Fibroblast of lung (primary cell): ENCODE measurements around the gene GRIK1. TPM values are rescaled to one million over a fixed set of nuclear protein-coding genes. Genes with fewer than 3 reads are reported as not detected.

Source experiments
- DNase-seq, 2 donors: peaks; one replicate each; pipeline versions ENCODE4 v3.0.0 to v3.0.0-alpha.2; 2010; ENCODE audit warnings: low read depth in 2 of 2
- H2AFZ ChIP-seq: 2 replicates; pipeline ENCODE4 v1.5.1; 2012; ENCODE audit warnings: low read length, control low read depth, inconsistent platforms
- H3K27ac ChIP-seq: 2 replicates; pipeline ENCODE4 v1.5.1; 2011; ENCODE audit warnings: low read length, control low read depth; ENCODE audit not compliant: insufficient read depth
- H3K27me3 ChIP-seq: 2 replicates; pipeline ENCODE4 v1.5.1; 2011; ENCODE audit warnings: mild to moderate bottlenecking, low read length; ENCODE audit not compliant: control insufficient read depth, insufficient read depth
- H3K36me3 ChIP-seq: 2 replicates; pipeline ENCODE4 v1.5.1; 2011; ENCODE audit warnings: low read length; ENCODE audit not compliant: control insufficient read depth, insufficient read depth
- H3K4me1 ChIP-seq: 2 replicates; pipeline ENCODE4 v1.5.1; 2011; ENCODE audit warnings: low read length; ENCODE audit not compliant: control insufficient read depth, insufficient read depth; ENCODE audit errors: extremely low read depth
- H3K4me2 ChIP-seq: 2 replicates; pipeline ENCODE4 v1.5.1; 2011; ENCODE audit warnings: low read length, control low read depth; ENCODE audit not compliant: insufficient read depth; ENCODE audit errors: extremely low read depth
- H3K4me3 ChIP-seq, 4 experiments: fragments of 200-600 bp in 1 of 4; sonication (generic) in 1 of 4; replicated peaks in 1 of 4; 2 replicates each; pipeline ENCODE4 v1.5.1; 2011 to 2016; ENCODE audit warnings: low read length in 4 of 4, low read depth in 3 of 4, mild to moderate bottlenecking in 3 of 4, control low read depth in 2 of 4, inconsistent platforms in 1 of 4, mixed read lengths in 1 of 4; ENCODE audit not compliant: insufficient read depth in 1 of 4; ENCODE audit errors: control extremely low read depth in 1 of 4
- H3K79me2 ChIP-seq: 2 replicates; pipeline ENCODE4 v1.5.1; 2012; ENCODE audit warnings: mild to moderate bottlenecking, low read length, inconsistent platforms; ENCODE audit not compliant: control insufficient read depth, insufficient read depth
- H3K9ac ChIP-seq: 2 replicates; pipeline ENCODE4 v1.5.1; 2011; ENCODE audit warnings: mild to moderate bottlenecking, low read length, control low read depth; ENCODE audit not compliant: insufficient read depth
- H3K9me3 ChIP-seq: 2 replicates; pipeline ENCODE4 v1.5.1; 2012; ENCODE audit warnings: low read depth, low read length; ENCODE audit not compliant: control insufficient read depth, insufficient read depth
- H4K20me1 ChIP-seq: 2 replicates; pipeline ENCODE4 v1.5.1; 2011; ENCODE audit warnings: low read length; ENCODE audit not compliant: control insufficient read depth, insufficient read depth; ENCODE audit errors: extremely low read depth
- EZH2 ChIP-seq: IDR thresholded peaks from 2 replicates; pipeline ENCODE4 v1.5.1; 2012; ENCODE audit warnings: low read length, control low read depth, mild to moderate bottlenecking; ENCODE audit errors: missing control alignments
- polyA plus RNA-seq, 2 donors: library from polyadenylated mRNA; depleted of rRNA in 1 of 2; stranded (reverse) in 1 of 2; unstranded in 1 of 2; fragments of >200 nt; gene quantifications; 2 replicates each; pipeline ENCODE4 v1.2.1, GENCODE V29; 2011 to 2012; ENCODE audit warnings: missing spikeins in 1 of 2
- total RNA-seq: library from RNA; depleted of rRNA; stranded (reverse); fragments of >200 nt; gene quantifications from 2 replicates; pipeline ENCODE4 v1.2.1, GENCODE V29; 2014
- TF ChIP-seq, protein P1 (sequence below), 2 donors: IDR thresholded peaks in 1 of 2; conservative IDR thresholded peaks in 1 of 2; 1 replicate in 1 of 2; 2 replicates in 1 of 2; pipeline ENCODE4 v1.5.1; 2011 to 2012; ENCODE audit warnings: low read length in 2 of 2, control low read depth in 1 of 2, inconsistent platforms in 1 of 2, low read depth in 1 of 2, mild to moderate bottlenecking in 1 of 2

GRIK1 gene
- total and polyA plus RNA-seq, 2 donors (not counting 1 experiment from before 2014, with no cell fraction given) = not detected

DNA sequence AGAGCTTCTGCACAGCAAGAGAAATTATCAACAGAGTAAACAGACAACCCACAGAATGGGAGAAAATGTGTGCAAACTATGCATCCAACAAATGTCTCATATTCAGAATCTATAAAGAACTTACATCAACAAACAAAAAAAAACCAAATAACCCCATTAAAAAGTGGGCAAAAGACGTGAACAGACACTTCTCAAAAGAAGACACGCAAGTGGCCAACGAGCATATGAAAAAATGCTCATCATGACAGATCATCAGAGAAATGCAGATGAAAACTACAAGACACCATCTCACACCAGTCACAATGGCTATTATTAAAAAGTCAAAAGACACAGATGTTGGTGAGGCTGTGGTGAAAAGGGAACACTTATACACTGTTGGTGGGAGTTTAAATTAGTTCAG is 257.0 kb downstream of the GRIK1 start:
- H3K9me3 ChIP-seq = no peaks in the 10 kb centered on the region
- no peaks in the 10 kb centered on the region for H3K4me1 ChIP-seq
- H4K20me1 ChIP-seq = no peaks in the 10 kb centered on the region
- no peak overlapping the region for H3K9ac ChIP-seq
- no peaks in the 10 kb centered on the region for H3K36me3 ChIP-seq
- H3K4me3 ChIP-seq = no peak overlapping the region
- no peaks in the 10 kb centered on the region for H3K27me3 ChIP-seq
- no peak overlapping the region for H3K4me2 ChIP-seq
- no peak overlapping the region for H3K27ac ChIP-seq
- DNase-seq = no peak
- no peak overlapping the region for H2AFZ ChIP-seq
- TF ChIP-seq EZH2 = no peak
- TF ChIP-seq, protein P1, sequence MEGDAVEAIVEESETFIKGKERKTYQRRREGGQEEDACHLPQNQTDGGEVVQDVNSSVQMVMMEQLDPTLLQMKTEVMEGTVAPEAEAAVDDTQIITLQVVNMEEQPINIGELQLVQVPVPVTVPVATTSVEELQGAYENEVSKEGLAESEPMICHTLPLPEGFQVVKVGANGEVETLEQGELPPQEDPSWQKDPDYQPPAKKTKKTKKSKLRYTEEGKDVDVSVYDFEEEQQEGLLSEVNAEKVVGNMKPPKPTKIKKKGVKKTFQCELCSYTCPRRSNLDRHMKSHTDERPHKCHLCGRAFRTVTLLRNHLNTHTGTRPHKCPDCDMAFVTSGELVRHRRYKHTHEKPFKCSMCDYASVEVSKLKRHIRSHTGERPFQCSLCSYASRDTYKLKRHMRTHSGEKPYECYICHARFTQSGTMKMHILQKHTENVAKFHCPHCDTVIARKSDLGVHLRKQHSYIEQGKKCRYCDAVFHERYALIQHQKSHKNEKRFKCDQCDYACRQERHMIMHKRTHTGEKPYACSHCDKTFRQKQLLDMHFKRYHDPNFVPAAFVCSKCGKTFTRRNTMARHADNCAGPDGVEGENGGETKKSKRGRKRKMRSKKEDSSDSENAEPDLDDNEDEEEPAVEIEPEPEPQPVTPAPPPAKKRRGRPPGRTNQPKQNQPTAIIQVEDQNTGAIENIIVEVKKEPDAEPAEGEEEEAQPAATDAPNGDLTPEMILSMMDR (conservative IDR thresholded peaks at IDR 0.05 in 1 of 2, IDR thresholded peaks at IDR 0.05 in 1 of 2; ENCODE audit: low read depth in 1 of 2, low read length in 2 of 2) = no peak
- H3K79me2 ChIP-seq = no peaks in the 10 kb centered on the region

DNA sequence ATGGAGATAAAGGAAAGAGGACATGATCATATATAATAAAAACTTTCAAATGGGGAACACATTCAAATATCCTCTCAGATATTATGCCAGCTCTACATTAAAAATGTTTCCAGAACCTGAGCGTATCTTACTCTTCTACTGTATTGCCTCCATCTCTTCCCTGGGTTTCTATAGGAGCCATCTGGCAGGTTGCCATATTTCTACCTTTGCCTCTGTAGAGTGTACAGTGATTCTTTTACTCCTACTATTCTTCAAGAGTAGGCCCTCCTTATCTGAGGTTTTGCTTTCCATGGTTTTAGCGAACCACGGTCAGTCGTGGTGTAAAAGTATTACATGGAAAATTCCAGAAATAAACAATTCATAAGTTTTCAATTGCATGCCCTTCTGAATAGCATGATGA is 259.5 kb downstream of the GRIK1 start:
- no peak for DNase-seq
- Histone ChIP-seq H2AFZ (no peak overlapping the region), H3K27me3 (no peaks in the 10 kb centered on the region), H3K4me3 (no peak overlapping the region), H4K20me1 (no peaks in the 10 kb centered on the region), H3K4me2 (no peak overlapping the region), H3K79me2 (no peaks in the 10 kb centered on the region), H3K27ac (no peak overlapping the region), H3K9ac (no peak overlapping the region), H3K9me3 (no peaks in the 10 kb centered on the region), H3K4me1 (no peaks in the 10 kb centered on the region), H3K36me3 (no peaks in the 10 kb centered on the region)
- TF ChIP-seq, protein P1 (conservative IDR thresholded peaks at IDR 0.05 in 1 of 2, IDR thresholded peaks at IDR 0.05 in 1 of 2; ENCODE audit: low read depth in 1 of 2, low read length in 2 of 2) = no peak
- no peak for TF ChIP-seq EZH2

DNA sequence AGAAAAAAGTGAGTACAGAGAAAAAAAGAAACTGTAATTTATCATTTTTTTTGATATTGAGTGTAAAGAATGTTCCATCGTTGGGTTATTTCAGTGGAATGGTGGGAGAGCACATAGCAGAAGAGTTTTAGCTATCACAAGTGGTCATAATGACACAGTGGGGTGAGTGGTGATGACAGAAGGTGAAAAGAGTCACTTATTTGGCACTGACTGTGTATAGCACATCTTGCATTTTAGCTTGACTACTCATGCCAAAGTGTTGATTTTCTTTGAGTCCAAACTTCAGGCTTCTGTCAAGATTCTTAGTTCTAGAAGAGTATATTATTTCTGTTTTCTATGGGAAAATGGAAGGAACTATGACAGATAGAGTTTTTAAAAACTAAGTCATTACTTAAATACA is 261.2 kb downstream of the GRIK1 start:
- TF ChIP-seq, protein P1 (conservative IDR thresholded peaks at IDR 0.05 in 1 of 2, IDR thresholded peaks at IDR 0.05 in 1 of 2; ENCODE audit: low read depth in 1 of 2, low read length in 2 of 2) = no peak
- TF ChIP-seq EZH2 = no peak
- Histone ChIP-seq H4K20me1 (no peaks in the 10 kb centered on the region), H3K4me1 (no peaks in the 10 kb centered on the region), H3K9ac (no peak overlapping the region), H3K79me2 (no peaks in the 10 kb centered on the region), H3K4me3 (no peak overlapping the region), H3K27ac (no peak overlapping the region), H3K4me2 (no peak overlapping the region), H3K36me3 (no peaks in the 10 kb centered on the region), H3K9me3 (no peaks in the 10 kb centered on the region), H3K27me3 (no peaks in the 10 kb centered on the region), H2AFZ (no peak overlapping the region)
- peak; percentile 8 to 18 for DNase-seq
